GM10847 (cell line): ENCODE measurements around the gene IL1RAPL1.

Experiments used
- POLR2A ChIP-seq: IDR thresholded peaks from 2 replicates; pipeline ENCODE4 v1.6.1; 2011; ENCODE audit not compliant: insufficient read length; ENCODE audit errors: extremely low read depth

The IL1RAPL1 gene

DNA sequence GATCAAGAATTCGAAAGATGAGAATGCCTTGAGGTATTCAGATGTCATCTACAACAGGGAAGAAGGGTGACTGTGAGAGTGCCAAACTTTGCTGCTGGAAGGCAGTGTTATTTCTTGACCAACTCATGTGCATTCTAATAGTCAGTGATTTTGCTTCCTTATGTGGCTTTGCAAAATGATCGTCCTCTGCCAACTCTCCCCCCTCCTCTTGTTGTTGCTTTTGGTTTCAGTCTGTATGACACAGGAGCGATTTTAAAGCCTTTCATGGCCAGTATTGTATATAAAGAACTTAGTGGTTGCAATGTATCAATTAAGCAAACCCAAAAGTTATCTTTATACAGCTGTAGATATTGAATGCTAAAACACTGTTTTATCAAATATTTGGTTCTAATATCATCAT is 379.1 kb downstream of the IL1RAPL1 start:
- TF ChIP-seq POLR2A = no peak

DNA sequence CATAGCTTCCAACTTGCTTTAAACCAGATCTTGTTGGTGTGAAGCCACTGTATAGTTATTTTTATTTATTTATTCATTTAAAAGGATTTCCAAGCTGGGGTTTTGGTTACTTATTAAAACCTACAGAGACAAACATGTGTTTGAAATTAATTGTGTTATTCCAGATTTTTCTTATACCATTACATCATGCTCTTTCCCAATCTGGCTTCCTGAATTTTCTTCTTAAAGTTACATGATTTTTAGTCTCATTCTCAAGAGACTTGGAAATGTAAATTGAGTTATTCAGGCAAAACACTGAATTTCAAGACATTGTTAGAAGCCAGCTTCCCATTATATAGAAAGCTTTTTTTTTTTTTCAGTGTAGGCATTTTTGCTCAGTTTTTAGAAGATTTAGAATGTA is 381.9 kb downstream of the IL1RAPL1 start:
- TF ChIP-seq POLR2A = no peak

GRCh38 chrX:28979877-28980276 is 392.6 kb downstream of the IL1RAPL1 start:
- no peak for TF ChIP-seq POLR2A

DNA sequence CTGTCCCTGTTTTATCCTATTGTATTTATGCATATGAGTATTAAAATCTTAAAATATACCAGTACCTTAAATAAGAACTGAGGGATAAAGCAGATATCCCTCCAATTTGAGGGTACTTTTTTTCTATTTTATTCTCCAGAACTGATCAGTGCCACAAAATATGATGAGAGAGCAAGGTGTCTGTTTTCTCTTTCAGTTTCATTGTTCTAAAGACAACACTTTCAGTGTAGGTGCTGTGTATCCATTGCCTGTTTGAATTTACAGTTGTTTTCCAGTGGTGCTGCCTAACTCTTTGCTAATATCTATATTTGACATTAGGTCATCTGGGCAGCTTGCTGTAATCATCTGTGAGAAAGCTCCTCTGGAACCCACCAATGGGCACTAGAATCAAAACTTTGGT is 394.7 kb downstream of the IL1RAPL1 start:
- no peak for TF ChIP-seq POLR2A

- no peak for TF ChIP-seq POLR2A
These were observed 401.0 kb downstream of the IL1RAPL1 start for GRCh38 chrX:28988246-28988645.

GRCh38 chrX:28997706-28998463 is 410.6 kb downstream of the IL1RAPL1 start:
- no peak for TF ChIP-seq POLR2A

GRCh38 chrX:28998609-28999135 is 411.4 kb downstream of the IL1RAPL1 start:
- no peak for TF ChIP-seq POLR2A

DNA sequence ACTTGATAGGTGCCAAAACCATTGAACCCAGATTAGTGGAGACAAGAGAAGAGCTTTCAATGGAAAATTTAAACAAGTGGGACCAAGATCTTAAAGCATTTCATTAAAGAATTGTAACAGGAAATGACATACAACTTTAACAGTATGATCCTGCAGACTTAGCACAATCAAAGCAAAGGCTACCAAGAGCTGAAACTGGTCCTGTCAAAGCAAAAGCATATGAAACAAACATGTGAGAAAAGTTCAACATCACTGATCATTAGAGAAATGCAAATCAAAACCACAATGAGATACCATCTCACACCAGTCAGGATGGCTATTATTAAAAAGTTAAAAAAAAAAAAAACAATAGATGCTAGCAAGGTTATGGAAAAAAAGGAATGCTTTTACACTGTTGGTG is 425.6 kb downstream of the IL1RAPL1 start:
- TF ChIP-seq POLR2A = no peak

DNA sequence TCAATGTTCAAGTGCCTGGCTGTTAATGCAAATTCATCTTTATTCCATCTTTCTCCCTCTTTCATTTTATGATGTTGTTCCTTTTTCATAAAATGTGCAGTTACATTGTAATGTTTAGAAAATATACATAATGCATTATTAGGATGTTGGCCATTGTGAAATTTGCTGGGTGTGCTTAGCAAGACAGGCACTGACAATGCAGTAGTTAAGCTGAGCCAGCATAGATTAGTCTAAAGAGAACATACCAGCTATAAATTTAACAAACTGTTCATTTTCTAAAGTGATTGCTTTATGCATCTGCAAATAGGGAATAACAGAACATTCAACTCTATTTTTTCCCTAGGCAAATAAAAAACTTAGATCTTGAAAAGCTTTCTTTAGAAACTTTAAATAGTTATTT is 436.0 kb downstream of the IL1RAPL1 start:
- TF ChIP-seq POLR2A = no peak

GRCh38 chrX:29024871-29025270 is 437.6 kb downstream of the IL1RAPL1 start:
- TF ChIP-seq POLR2A = no peak

- no peak for TF ChIP-seq POLR2A
These were observed 452.3 kb downstream of the IL1RAPL1 start for GRCh38 chrX:29039501-29039900.

DNA sequence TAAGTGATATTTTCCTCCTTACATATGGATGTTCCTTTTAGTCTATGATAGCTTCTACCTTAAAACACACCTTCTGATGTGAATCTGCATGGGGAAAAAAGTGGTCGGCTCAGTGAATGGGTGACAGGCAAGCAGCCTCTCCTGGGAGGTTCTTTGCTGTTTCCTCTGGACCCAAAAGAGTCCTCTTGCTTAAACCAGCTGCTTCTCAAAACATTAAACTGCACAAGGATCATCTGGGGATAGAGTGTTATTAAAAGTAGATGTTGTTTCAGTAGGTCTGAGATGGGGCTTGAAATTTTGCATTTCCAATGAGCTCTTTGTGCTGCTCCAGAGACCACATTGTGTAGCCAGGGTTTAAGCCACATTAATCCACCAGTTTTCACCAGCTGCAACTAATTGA is 452.9 kb downstream of the IL1RAPL1 start:
- TF ChIP-seq POLR2A = no peak

GRCh38 chrX:29042341-29042740 is 455.1 kb downstream of the IL1RAPL1 start:
- no peak for TF ChIP-seq POLR2A

- no peak for TF ChIP-seq POLR2A
These were observed 456.5 kb downstream of the IL1RAPL1 start for GRCh38 chrX:29043746-29044145.

GRCh38 chrX:29044423-29045184 is 457.4 kb downstream of the IL1RAPL1 start:
- TF ChIP-seq POLR2A = no peak

- no peak for TF ChIP-seq POLR2A
These were observed 478.2 kb downstream of the IL1RAPL1 start for GRCh38 chrX:29065477-29065876.
